ENCODE results near the gene OLR1. TPM values are rescaled to one million over a fixed set of nuclear protein-coding genes. Genes with fewer than 3 reads are reported as not detected.
"Not testable (repeated sequence)": the region's sequence is repeated elsewhere in the genome, so short reads cannot be mapped to it uniquely, and the experiment has no call there.

Gene OLR1
- total RNA-seq: not detected
- long read RNA-seq: 0 reads

GRCh38 chr12:10171973-10172728, at the start of gene OLR1:
OLR1 (minus strand) TSS chr12:10172132; CDS start chr12:10172077, 55 bp downstream.
- DNase-seq: no peak
- no peak for ATAC-seq
- intact Hi-C loops (cut with DNase I, micrococcal nuclease): no loop called here

DNA sequence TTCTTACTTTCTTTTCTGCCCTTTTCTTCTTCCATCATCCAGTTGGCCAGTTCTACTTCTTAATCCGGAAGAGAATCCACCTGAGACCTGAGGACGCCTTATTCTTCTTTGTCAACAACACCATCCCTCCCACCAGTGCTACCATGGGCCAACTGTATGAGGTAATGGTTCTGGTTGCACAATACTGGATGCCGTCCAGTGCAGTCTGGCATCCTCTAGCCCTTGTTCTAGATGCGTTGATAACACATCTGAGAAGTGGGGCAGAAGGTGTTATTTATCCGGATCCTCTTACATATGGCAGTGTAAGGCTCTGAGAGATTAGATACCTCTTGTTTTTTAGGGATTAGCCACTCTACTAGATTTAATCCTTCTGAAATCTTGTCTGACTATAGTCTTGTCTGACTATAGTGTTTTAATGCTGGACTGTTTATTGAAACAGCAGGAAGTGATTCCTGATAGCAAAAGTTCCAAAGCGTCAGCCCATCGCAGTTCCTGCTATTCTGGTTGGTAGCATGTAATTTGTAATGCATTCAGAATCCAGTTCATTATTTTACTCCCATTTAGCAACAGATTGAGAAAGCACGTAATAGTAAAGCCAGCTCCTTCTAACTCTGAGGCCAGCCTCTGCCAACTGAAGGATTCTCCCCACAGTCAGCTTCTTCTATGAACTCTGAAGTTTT, 48.6 kb upstream of the OLR1 start:
- ATAC-seq (no peak), DNase-seq (peak in 1 of 2 donors; percentile 11)
- intact Hi-C loops (cut with DNase I, micrococcal nuclease): no loop called here

- DNase-seq (no peak), ATAC-seq (no peak)
- intact Hi-C loops (cut with DNase I, micrococcal nuclease): no loop called here
Measured at GRCh38 chr12:10218021-10218420, 46.1 kb upstream of the OLR1 start.

- ATAC-seq; DNase-seq; intact Hi-C loops (cut with DNase I, micrococcal nuclease): not testable (repeated sequence)
Measured at GRCh38 chr12:10215946-10216345, 44.0 kb upstream of the OLR1 start.

DNA sequence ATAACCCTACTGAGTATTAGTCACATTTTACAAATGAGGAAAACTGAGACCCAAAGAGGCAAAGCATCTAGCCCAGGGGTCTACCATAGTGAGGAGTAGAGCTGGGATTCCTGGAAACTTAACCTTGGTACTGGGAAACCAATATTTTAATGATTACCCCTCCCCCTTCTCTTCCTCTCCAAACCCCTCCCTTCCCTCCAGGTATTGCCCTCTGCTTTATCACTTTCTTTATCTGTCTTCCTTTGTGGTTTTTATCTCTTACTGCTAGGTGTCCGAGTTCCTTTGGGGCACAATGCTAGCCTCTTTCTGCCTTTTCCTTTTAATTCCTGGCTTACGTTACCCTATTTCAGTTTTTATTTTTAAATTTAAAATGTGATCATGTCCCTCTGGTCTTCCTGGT, 43.5 kb upstream of the OLR1 start:
- DNase-seq (no peak), ATAC-seq (no peak)
- intact Hi-C loops (cut with DNase I, micrococcal nuclease): no loop called here

DNA sequence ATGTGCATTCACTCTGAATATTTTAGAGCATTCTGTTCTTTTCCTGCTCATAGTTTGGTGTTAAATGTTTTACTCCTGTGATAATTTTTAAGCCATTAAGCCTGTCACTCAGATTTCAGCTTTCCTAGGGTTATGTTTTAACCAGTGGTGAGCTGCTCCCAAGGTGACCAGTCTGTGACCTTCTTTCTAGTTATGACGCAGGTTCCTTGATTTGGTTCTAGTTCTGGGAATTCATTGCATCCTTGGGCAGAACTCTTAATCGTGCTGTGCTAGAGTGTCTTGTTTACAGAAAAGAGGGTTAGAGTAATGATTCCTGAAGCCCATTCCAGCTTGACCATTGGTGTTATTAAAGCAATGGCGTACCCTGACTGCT, 42.9 kb upstream of the OLR1 start:
- DNase-seq (no peak), ATAC-seq (no peak)
- intact Hi-C loops (cut with DNase I, micrococcal nuclease): no loop called here

DNA sequence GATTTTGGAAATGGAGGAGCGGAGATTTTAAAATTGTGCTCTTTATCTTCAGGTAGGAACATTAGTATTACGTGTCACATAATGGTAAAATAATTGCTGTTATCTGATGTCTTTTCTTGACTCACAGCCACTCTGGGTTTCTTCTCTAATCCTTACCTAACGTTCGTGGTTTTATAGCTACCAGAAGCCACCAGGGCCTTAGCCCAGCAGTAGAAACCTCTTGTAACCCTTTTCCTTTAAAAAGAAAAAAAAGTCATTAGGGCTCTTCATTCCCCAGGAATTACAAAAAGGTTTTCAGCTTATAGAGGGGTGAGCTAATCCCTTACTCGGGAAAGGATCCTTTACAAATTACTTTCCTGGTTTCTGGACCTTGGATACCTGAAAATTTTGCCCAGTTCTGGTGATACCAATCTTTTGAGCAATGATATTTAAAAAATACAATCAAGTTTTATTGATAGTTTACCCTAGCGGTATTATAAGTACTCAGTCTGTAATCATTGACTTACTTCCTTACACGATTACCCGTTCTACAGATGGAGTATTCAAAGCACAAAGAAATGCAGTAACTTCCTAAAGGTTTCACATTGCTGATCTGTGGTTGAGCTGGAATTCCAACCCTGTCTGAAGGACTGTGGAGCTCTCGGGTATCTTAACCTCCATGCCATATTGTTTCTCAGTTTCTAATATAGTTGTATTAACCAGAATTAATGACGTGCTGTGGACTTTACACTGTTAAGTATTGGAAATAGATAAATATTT, 42.4 kb upstream of the OLR1 start:
- DNase-seq: no peak
- ATAC-seq: no peak
- intact Hi-C loops (cut with DNase I, micrococcal nuclease): no loop called here

DNA sequence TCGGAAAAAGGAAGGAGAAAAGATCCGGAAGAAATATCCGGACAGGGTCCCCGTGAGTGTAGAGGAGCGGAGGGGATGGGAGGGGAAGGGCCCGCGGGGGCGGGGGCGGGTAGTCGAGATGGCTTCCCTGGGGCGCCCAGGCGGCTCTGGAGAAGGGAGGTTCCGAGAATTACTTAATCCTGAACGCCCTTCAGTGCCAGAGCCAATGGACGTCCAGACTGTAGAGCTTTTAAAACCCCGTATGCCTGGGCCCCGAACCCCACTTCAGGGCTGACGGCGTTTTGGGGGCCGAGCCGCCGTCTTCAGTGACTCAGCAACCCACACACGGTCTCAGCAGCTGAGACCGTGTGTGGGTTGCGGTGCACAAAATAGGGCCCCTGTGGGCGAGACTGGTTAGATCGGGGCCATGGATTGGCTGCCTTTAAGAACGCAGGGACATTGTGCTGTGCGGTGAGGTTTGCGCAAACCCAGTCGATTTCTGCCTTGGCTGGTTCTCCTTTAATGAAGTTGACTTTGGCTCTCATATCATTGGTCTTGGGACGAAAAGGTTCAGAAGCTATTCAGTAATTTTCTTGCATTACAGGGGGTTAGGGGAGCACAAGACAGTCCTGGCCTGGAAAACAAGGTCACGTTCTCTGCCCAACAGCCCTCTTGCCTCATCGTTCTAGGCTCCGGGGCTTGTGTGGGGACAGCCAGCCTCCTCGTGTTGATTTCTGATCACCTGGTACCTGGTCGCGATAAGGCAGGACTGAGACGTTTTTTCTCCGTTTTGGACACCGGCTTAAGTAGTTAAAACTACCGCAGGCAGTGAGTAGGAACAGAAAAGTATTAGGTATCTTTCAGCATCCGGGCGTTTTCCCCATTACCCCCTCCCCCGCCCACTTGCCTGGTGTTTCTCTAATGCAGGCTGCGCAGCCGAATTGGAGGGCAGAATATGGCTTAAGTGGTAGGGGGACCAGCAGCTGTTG, 41.5 kb upstream of the OLR1 start:
- DNase-seq (peak; percentile 70 to 76), ATAC-seq (peak; percentile 44)
- intact Hi-C loops (cut with DNase I, micrococcal nuclease): no loop called here

GRCh38 chr12:10212739-10213131, 40.8 kb upstream of the OLR1 start, which contains the start of gene GABARAPL1:
GABARAPL1 (plus strand) TSS chr12:10212877; CDS start chr12:10213130, 253 bp downstream.
- ATAC-seq: peak; percentile 76
- DNase-seq: peak; percentile 81 to 86
- intact Hi-C loops (cut with DNase I, micrococcal nuclease): no loop called here

- peak; percentile 92 for ATAC-seq
- DNase-seq: peak; percentile 96 to 98
- intact Hi-C loops (cut with DNase I, micrococcal nuclease): no loop called here
Measured at GRCh38 chr12:10211940-10212738, 40.2 kb upstream of the OLR1 start.

- ATAC-seq: no peak
- intact Hi-C loops (cut with DNase I, micrococcal nuclease): no loop called here
- peak in 1 of 2 donors; percentile 13 for DNase-seq
Measured at GRCh38 chr12:10211101-10211939, 39.4 kb upstream of the OLR1 start.

GRCh38 chr12:10210225-10210624, 38.3 kb upstream of the OLR1 start:
- no peak for ATAC-seq
- intact Hi-C loops (cut with DNase I, micrococcal nuclease): no loop called here
- no peak for DNase-seq

DNA sequence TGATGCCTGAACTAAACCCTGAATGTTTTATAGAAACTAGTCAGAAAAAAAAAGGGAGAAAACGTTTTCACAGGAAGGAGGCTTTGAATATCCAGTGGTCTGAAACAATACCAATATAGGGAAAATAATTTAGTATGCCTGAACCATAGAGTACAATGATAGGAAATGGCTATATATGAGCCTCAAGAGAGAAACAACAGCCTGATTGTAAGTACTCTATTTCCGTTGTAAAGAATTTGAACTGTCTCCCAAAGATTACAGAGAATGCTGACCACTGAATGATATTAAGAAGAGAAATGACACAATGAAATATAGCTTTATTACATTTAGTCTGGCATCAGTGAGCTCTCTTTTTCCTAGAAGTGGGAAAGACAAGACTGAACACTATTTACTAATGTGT, 35.2 kb upstream of the OLR1 start:
- no peak for DNase-seq
- intact Hi-C loops (cut with DNase I, micrococcal nuclease): no loop called here
- ATAC-seq: no peak

- ATAC-seq (no peak), DNase-seq (no peak)
- intact Hi-C loops (cut with DNase I, micrococcal nuclease): no loop called here
Measured at GRCh38 chr12:10205220-10205807, 33.4 kb upstream of the OLR1 start.

DNA sequence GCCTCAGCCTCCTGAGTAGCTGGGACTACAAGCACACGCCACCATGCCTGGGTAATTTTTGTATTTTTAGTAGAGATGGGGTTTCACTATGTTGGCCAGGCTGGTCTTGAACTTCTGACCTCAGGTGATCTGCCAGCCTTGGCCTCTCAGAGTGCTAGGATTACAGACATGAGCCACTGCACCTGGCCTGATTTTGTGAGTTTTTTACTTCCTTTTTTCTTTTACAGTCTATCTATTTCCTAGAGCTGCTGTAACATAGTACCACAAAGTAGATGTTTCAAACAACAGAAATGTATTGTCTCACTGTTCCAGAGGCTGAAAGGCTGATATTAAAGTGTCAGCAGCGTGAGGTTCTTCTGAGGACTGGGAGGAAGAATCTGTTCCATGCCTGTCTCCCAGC, 32.6 kb upstream of the OLR1 start:
- intact Hi-C loops (cut with DNase I, micrococcal nuclease); ATAC-seq; DNase-seq: not testable (repeated sequence)

GRCh38 chr12:10197879-10198278, 25.9 kb upstream of the OLR1 start:
- intact Hi-C loops (cut with DNase I, micrococcal nuclease): no loop called here
- ATAC-seq (no peak), DNase-seq (no peak)

GRCh38 chr12:10196210-10196609, 24.3 kb upstream of the OLR1 start:
- intact Hi-C loops (cut with DNase I, micrococcal nuclease): no loop called here
- DNase-seq: no peak
- ATAC-seq: no peak
